Anterior cingulate cortex (tissue), 58 donors: ENCODE measurements around the gene GMCL2.
"Not testable (repeated sequence)": the region's sequence is repeated elsewhere in the genome, so short reads cannot be mapped to it uniquely, and the experiment has no call there.

Experiments used
- DNase-seq, 58 donors: peaks; one replicate each; lab custom pipeline; 2025; lab: John Stamatoyannopoulos, UW

GMCL2 gene

GRCh38 chr5:178187014-178187413 is at the start of gene GMCL2:
Gene GMCL2 (minus strand): TSS chr5:178187371. CDS start chr5:178187299, 72 bp downstream.
- no peak for DNase-seq

GRCh38 chr5:178236679-178237078 is 49.5 kb upstream of the GMCL2 start:
- peak in 5 of 58 donors; percentile 10 to 33 (median 18) for DNase-seq

GRCh38 chr5:178236126-178236525 is 49.0 kb upstream of the GMCL2 start:
- DNase-seq, result no peak

GRCh38 chr5:178235588-178235974 is 48.4 kb upstream of the GMCL2 start:
- no peak for DNase-seq

GRCh38 chr5:178234750-178235587 is 47.8 kb upstream of the GMCL2 start:
- DNase-seq, result peak in 49 of 58 donors; percentile 13 to 86 (median 38)

- DNase-seq, result no peak
Measured at GRCh38 chr5:178234121-178234749, 47.1 kb upstream of the GMCL2 start.

- DNase-seq, result peak in 6 of 58 donors; percentile 19 to 61 (median 52)
Measured at GRCh38 chr5:178232920-178233429, 45.8 kb upstream of the GMCL2 start.

- peak in 51 of 58 donors; percentile 19 to 82 (median 66) for DNase-seq
Measured at GRCh38 chr5:178232124-178232919, 45.2 kb upstream of the GMCL2 start, which contains the start of gene PHYKPL. Gene PHYKPL (minus strand): TSS chr5:178232802. CDS start chr5:178232550, 252 bp downstream.

- DNase-seq, result no peak
Measured at GRCh38 chr5:178231539-178232123, 44.5 kb upstream of the GMCL2 start.

- DNase-seq, result peak in 10 of 58 donors; percentile 10 to 64 (median 23)
Measured at GRCh38 chr5:178230879-178231538, 43.8 kb upstream of the GMCL2 start.

GRCh38 chr5:178229861-178230260 is 42.7 kb upstream of the GMCL2 start:
- DNase-seq, result no peak

- DNase-seq, result not testable (repeated sequence)
Measured at GRCh38 chr5:178229111-178229510, 41.9 kb upstream of the GMCL2 start.

GRCh38 chr5:178228609-178229008 is 41.4 kb upstream of the GMCL2 start:
- no peak for DNase-seq

- no peak for DNase-seq
Measured at GRCh38 chr5:178227929-178228328, 40.8 kb upstream of the GMCL2 start.

- DNase-seq, result no peak
Measured at GRCh38 chr5:178227138-178227659, 40.0 kb upstream of the GMCL2 start.

GRCh38 chr5:178225174-178225573 is 38.0 kb upstream of the GMCL2 start:
- DNase-seq, result no peak

GRCh38 chr5:178224403-178224802 is 37.2 kb upstream of the GMCL2 start:
- no peak for DNase-seq

- DNase-seq, result no peak
Measured at GRCh38 chr5:178223828-178224335, 36.7 kb upstream of the GMCL2 start.

- no peak for DNase-seq
Measured at GRCh38 chr5:178223196-178223773, 36.1 kb upstream of the GMCL2 start.
